GM19238 (cell line): ENCODE results near the gene ACTL6A.
A peak's percentile ranks its signal among the peaks of the same experiment; 100 is the strongest.

Source experiments
- DNase-seq: peaks from one replicate; pipeline ENCODE4 v3.0.0; 2011; ENCODE audit warnings: low spot score; ENCODE audit not compliant: insufficient read length

Gene ACTL6A

DNA sequence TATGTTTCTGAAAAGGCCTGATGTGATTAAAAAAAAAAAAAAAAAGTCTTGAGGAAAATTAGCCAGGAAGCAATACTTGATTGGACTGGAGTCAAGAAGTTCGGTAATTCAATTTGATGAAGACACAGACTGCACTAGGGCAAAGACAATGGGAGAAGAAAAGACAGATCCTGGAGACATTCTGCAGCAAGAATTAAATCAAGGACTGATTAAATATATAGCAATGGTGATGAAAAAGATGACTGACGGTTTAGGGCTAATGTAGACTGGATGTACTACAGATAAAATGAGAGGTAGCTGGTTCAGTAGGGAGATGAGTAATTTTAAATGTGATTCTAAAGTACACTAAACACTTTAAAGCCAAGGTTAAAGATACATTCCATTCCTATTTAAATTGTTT is 27.9 kb downstream of the ACTL6A start:
- no peak for DNase-seq

DNA sequence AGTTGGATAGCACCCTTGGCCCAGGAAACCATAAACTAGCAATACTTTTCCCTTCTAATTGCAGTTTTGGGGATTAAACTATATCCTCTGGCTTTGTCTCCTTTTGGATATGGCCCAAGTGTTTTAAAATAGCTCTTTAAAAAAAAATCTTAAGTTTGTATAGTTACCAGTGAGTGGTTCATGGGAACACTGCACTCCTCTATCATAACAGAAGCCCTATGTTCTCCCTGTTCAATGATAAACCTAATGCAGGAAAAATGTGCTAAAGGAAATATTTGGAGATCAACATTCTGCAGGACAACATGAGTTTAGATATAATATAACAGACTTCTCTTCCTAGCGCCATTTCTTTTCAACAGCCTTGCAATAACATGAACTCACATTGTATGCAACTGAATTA is 28.6 kb downstream of the ACTL6A start:
- no peak for DNase-seq

DNA sequence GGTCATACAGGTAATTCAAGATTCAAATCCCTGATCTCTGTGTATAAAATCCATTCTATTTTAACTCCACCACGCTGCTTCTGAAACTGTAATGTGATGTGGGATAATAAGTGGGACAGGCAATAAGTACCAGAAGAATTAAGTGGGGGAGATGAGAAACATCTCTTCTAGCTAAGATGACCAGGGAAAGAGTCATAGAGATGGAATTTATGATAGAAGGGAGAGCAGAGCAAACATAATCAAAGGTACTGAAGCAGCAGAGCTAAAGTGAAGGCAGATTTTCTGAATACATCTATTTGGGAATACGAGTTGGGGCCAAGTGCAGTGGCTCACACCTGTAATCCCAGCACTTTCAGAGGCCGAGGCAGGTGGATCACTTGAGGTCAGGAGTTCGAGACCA is 36.8 kb downstream of the ACTL6A start:
- DNase-seq, result no peak

DNA sequence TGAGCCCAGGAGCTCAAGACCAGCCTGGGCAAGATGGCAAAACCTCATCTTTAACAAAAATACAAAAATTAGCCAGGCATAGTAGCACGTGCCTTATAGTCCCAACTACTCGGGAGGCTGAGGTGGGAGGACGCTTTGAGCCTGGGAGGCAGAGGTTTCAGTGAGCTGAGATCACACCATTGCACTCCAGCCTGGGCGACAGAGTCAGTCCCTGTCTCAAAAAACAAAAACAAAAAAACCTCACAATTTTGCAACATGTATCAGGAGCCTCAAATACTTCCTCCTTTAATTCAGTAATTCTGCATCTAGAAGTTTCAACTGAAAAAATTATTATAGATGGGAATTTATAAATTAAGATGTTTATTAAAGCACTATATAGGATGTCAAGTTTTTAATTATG is 40.6 kb downstream of the ACTL6A start:
- DNase-seq, result no peak

DNA sequence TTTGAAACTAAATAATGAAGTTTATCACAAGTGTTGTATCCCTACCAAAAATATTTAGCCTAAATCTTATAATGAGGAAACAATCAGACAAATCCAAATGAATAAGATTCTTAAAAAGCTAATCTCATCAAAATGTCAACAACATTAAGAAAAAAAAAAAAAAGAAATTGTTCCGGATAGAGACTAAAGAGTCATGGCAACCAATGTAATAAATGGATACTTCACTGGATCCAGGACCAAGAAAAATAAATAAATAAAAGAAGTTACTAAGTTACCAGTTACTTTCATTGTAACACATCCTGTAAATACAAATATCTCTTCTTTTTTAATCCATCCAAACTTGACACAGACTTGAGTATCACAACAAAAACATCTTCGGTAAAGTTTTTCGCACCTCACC is 41.1 kb downstream of the ACTL6A start:
- no peak for DNase-seq

DNA sequence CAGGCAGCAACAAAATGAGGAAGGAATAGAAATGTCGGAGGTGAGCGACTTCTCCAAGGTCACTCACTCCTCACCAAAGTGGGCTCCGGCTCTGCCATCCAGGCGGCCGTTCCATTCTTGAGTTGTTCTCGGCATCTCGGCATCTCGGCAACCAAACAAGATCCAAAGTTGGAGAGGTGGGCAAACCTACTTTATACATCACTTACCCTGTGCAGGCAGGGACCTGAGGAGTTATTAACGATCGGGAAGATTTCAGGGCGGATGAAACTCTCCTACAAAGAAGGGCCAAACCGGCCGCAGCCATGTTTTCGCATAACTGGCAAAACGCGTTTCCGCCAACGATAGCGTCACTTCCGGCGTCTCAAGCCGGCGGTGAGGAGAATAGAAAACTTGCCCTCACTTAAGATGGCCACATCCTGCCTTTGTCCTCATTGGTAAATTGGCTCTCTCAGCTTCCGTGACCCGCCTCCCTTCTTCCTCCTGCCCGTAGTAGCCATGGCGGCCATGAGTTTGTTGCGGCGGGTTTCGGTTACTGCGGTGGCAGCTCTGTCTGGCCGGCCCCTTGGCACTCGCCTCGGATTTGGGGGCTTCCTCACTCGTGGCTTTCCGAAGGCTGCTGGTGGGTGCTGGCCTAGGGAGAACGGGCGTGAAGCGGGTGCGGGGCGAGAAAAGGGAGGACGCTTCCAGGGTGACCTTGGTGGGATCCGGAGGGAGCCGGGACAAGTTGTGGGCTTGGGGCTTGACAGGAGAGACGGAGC is 41.8 kb downstream of the ACTL6A start, which contains the start of the genes MRPL47 and NDUFB5:
MRPL47 (minus strand) TSS at position 318 of the 758 bp plus-strand sequence; CDS start at position 304, 14 bp downstream.
NDUFB5 (plus strand) TSS at position 474 of the 758 bp plus-strand sequence; CDS start at position 496, 22 bp downstream.
- peak; percentile 80 for DNase-seq

DNA sequence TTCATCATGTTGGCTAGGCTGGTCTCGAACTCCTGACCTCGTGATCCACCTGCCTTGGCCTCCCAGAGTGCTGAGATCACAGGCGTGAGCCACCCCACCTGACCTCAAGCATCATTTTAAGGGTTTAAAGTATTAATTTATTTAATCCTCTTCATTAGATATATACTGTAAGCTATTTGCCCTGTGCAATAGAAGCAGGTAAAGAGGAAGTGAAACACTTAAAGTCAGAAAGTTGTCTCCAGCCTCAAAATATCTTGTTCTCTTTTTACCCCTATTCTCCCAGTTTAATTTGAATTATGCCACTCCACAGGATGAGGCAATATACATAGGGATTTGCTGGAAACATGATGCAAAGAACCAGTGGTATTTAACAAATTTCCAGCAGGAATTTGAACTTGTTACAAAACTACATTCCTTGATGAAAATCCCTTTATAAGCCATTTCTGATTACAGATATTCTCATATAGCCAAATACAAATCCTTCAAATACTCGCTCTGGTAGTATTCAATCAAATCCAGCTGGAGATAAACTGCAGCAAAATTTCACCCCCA is 43.9 kb downstream of the ACTL6A start:
- no peak for DNase-seq

DNA sequence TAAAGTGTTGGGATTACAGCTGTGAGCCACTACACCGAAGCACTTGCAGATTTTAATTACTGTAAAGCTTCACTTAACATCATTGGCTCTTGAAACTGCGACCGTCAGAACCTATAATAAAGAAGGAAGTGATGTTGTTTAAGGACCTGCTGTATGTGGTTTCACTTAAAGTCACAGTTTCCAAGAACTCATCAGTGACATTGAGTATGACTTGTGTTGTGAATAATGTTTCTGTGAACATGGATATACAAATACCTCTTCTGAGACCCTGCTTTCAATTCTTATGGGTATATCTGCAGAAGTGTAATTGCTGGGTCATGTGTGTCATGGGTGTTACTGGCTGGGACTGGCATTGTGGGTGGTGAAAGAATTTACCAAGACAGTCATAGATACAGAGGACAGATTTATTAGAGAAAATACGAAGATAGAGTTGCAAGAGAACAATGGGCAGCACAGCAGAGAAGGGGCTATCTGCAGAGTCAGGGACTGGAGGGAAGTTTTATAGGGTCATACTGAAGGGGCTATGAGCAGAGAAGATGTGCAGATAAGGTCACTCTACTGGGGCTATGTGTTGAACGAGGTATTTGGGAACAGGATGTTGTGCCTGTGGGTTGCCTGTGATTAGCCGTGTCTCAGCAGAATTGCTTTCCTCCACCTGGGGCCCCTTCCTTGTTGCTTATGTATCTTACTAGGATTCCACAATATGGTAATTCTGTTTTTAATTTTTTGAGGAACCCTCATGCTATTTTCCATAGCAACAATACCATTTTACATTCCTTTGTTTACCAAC is 46.4 kb downstream of the ACTL6A start:
- DNase-seq, result no peak

DNA sequence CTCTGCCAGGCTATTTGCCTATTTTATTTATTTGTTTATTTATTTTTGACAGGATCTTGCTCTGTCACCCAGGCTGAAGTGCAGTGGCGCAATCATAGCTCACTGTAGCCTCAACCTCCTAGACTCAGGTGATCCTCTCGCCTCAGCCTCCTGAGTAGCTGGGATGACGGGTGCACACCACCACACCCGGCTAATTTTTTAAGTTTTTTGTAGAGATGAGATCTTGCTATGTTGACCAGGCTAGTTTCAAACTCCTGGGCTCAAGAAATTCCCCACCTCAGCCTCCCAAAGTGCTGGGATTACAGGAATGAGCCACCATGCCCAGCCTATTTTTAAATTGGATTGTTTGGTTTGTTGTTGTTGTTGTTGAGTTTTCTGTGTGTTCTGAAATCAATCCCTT is 47.3 kb downstream of the ACTL6A start:
- DNase-seq, result no peak

DNA sequence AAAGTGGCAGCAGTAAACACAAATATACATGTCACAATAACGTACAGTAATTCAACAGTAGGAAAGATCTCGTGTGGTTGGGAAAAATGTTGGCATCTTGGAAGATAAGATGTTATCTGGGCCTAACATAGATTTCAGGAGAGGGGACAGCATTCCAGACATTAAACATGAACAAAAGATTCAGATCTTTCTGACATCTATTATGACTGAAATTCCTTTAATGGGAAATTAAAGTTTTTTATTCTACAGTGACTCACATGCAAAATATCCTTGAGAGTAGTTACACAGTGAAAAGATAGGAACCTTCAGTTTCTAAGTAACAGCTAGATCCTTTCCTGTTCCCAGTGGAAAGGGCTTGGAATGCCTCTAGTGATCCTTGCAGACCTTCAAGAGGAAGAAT is 51.1 kb downstream of the ACTL6A start:
- DNase-seq, result no peak

DNA sequence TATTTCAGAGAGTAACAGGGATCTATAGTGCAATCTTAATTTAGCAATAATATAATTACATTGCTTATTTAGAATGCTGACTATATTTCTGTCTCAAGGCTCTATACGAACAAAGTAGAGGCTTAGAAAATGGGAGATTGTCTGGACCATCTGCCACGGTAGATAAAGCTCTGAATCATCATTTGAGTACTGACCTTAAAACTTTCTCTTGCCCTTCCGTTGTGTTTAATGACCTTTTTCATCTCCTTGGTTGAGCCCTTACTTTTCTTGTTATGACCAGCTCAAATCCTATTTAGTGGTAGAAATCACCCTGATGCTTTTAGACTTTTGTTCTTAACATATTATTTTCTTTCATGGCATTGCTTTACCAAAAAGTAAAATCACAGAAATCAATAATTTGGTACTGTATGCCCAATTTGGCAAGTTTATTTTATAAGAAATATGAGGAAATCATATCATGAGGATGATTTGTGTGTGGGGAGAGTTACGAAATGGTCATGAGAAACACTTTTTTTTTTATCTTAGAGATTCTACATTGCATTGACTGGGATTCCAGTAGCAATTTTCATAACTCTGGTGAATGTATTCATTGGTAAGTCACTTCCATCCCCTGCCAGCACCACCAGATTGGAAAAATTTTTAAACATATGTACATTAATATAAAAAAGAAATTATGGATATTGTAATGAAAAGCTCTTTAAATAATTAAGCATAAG is 52.9 kb downstream of the ACTL6A start:
- DNase-seq, result no peak

DNA sequence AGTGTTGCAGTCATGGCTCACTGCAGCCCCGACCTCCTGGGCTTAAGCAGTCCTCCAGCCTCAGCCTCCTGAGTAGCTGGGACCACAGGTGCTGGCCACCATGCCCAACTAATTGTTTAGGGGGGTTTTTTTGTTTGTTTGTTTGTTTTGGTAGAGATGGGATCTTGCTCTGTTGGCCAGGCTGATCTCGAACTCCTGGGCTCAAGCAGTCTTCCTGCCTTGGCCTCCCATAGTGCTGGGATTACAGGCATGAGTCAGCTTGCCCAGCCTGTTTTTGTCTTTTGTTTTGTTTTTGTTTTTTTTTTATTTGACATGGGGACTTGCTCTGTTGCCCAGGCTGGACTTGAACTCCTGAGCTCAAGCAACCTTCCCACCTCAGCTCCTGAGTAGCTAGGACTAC is 59.3 kb downstream of the ACTL6A start:
- no peak for DNase-seq

DNA sequence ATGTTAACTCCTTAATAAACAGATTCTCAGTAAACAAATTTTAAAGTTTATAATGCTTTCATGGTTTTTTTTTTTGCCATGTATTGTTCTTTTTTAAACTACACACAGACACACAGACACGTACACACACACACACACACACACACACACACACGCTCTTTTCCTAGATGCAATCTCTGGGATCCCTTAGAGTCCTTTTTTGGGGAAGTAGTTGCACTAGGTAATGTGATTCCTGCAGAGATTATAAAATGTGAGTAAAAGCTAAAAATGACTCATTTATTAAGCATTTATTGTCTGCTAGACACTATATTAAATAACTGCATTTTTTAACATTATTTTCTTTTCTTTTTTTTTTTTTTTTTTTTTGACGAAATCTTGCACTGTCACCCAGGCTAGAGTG is 61.7 kb downstream of the ACTL6A start:
- no peak for DNase-seq

DNA sequence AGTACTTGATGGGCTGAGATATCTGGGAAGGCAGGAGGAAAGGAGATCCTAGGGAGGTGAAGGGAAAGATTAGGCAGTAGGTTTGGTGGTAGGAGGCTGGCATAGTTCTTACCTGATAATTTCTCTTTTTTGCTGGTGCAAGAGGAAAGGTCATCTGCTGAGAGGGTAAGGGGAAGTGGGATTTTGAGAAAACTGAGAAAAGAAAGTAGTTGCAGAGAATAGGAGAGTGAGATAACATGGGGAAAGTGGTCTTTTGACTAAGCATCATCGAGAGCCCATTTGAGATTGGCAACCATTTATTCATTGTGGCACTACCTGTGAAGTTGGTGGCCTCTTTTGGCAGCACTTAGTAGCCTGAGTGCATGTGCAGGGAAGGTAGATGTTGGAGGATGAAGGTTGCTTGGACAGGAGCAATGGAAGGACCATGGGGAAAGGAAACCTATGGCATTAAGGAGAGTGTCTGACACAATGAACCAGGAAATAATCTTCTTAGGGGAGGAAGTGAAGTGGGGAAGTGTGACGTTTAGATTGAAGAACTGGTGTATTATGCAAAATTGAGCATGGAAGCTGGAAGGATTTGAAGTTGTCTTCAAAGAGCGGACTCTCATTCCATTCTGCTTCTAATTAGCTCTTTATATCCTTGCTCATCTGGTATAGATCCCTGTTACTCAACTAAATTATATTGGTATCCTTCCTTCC is 68.2 kb downstream of the ACTL6A start:
- no peak for DNase-seq
